Effector memory CD4-positive, alpha-beta T cell (primary cell): ENCODE results near the gene MRPL53.
"Not testable (repeated sequence)": the region's sequence is repeated elsewhere in the genome, so short reads cannot be mapped to it uniquely, and the experiment has no call there.

Experiments
- DNase-seq, 3 donors: peaks; one replicate each; pipeline ENCODE4 v3.0.0-alpha.2; 2020
- H3K27ac ChIP-seq: 2 replicates; pipeline ENCODE4 v1.7.0; 2013; ENCODE audit warnings: mild to moderate bottlenecking, low read length, moderate library complexity; ENCODE audit not compliant: insufficient read depth, poor library complexity, severe bottlenecking
- H3K27me3 ChIP-seq: replicated peaks from 2 replicates; pipeline ENCODE4 v1.7.0; 2013; ENCODE audit warnings: mild to moderate bottlenecking, low read length; ENCODE audit not compliant: insufficient read depth, control insufficient read depth, poor library complexity, severe bottlenecking
- H3K36me3 ChIP-seq: 2 replicates; pipeline ENCODE4 v1.7.0; 2013; ENCODE audit warnings: mild to moderate bottlenecking, low read length, moderate library complexity; ENCODE audit not compliant: control insufficient read depth, insufficient read depth
- H3K4me1 ChIP-seq: 2 replicates; pipeline ENCODE4 v1.7.0; 2013; ENCODE audit warnings: low read length, mild to moderate bottlenecking; ENCODE audit not compliant: control insufficient read depth, insufficient read depth, poor library complexity, severe bottlenecking
- H3K4me3 ChIP-seq: 2 replicates; pipeline ENCODE4 v1.7.0; 2013; ENCODE audit warnings: low read length, low read depth, mild to moderate bottlenecking; ENCODE audit not compliant: insufficient read depth, poor library complexity, severe bottlenecking
- H3K9me3 ChIP-seq: 2 replicates; pipeline ENCODE4 v1.7.0; 2013; ENCODE audit warnings: mild to moderate bottlenecking, low read length, moderate library complexity; ENCODE audit not compliant: control insufficient read depth

MRPL53 gene

DNA sequence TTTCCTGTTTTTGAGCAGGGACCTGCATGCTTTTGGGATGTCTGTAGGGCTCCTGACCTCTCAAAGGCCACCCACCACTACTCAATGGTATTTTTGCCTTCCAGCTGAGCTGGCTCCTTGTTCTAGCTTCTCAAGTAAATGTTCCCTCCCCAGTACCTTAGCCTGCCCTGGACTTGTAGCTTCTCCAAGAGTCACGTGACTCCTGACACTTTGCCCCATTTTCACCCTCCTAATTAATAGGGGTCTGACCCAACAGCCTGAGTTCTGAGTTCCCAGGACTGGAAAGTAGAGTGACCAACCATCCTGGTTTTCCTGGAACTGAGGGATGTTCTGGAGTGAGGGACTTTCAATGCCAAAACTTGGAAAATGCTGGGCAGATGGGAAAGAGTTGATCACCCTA, 23.0 kb upstream of the MRPL53 start:
- no peak for DNase-seq
- Histone ChIP-seq H3K4me3 (no peak overlapping the region), H3K9me3 (no peaks in the 10 kb centered on the region), H3K27ac (no peak overlapping the region), H3K4me1 (peaks cover 22% of the 10 kb centered on the region), H3K36me3 (peaks cover 33% of the 10 kb centered on the region), H3K27me3 (peaks cover 22% of the 10 kb centered on the region)

- DNase-seq: no peak
- Histone ChIP-seq H3K4me1 (peaks cover 12% of the 10 kb centered on the region), H3K27ac (no peak overlapping the region), H3K27me3 (peaks cover 5% of the 10 kb centered on the region), H3K4me3 (no peak overlapping the region), H3K9me3 (no peaks in the 10 kb centered on the region), H3K36me3 (peaks cover 40% of the 10 kb centered on the region)
Observed at GRCh38 chr2:74493546-74493945, 21.1 kb upstream of the MRPL53 start.

- H3K4me1 ChIP-seq: no peaks in the 10 kb centered on the region
- H3K27ac ChIP-seq: no peak overlapping the region
- H3K36me3 ChIP-seq: peaks cover 43% of the 10 kb centered on the region
- H3K4me3 ChIP-seq: no peak overlapping the region
- no peaks in the 10 kb centered on the region for H3K27me3 ChIP-seq
- H3K9me3 ChIP-seq: no peaks in the 10 kb centered on the region
- DNase-seq: no peak
Observed at GRCh38 chr2:74491648-74492544, 19.4 kb upstream of the MRPL53 start.

- DNase-seq: no peak
- Histone ChIP-seq H3K4me1 (no peaks in the 10 kb centered on the region), H3K9me3 (no peaks in the 10 kb centered on the region), H3K4me3 (no peak overlapping the region), H3K27ac (no peak overlapping the region), H3K27me3 (no peaks in the 10 kb centered on the region), H3K36me3 (peaks cover 51% of the 10 kb centered on the region)
Observed at GRCh38 chr2:74489906-74490305, 17.4 kb upstream of the MRPL53 start.

GRCh38 chr2:74488643-74489481, 16.4 kb upstream of the MRPL53 start:
- no peak overlapping the region for H3K27ac ChIP-seq
- DNase-seq: no peak

DNA sequence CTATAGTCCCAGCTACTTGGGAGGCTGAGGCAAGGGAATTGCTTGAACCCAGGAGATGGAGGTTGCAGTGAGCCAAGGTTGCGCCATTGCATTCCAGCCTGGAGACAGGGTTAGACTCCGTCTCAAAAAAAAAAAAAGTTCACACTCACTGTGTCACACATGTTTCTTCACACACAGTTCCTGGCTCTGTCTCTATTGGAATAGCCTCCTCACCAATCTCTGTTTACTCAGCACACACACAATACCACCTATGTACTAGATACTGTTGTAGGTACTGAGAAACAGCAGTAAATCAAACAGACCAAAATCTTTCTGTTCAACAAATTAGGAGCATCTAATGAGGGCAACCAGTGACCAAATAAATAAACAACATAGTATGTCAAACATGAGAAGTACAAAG, 13.7 kb upstream of the MRPL53 start:
- Histone ChIP-seq H3K36me3 (peaks cover 25% of the 10 kb centered on the region), H3K4me1 (peaks cover 16% of the 10 kb centered on the region)
- DNase-seq: no peak

More at GRCh38 chr2:74488643-74489481, 16.4 kb upstream of the MRPL53 start:
- Histone ChIP-seq H3K36me3 (peaks cover 51% of the 10 kb centered on the region), H3K4me3 (no peak overlapping the region), H3K27me3 (no peaks in the 10 kb centered on the region), H3K4me1 (no peaks in the 10 kb centered on the region), H3K9me3 (no peaks in the 10 kb centered on the region)

GRCh38 chr2:74483675-74484164, 11.2 kb upstream of the MRPL53 start:
- H3K27me3 ChIP-seq, DNase-seq, H3K9me3 ChIP-seq: not testable (repeated sequence)
- Histone ChIP-seq H3K4me1 (peaks cover 21% of the 10 kb centered on the region), H3K27ac (peak overlapping the region; percentile 98), H3K4me3 (peak overlapping the region; percentile 100), H3K36me3 (peaks cover 14% of the 10 kb centered on the region)

More for the DNA sequence above, 13.7 kb upstream of the MRPL53 start:
- no peaks in the 10 kb centered on the region for H3K27me3 ChIP-seq
- H3K9me3 ChIP-seq: no peaks in the 10 kb centered on the region
- H3K27ac ChIP-seq: no peak overlapping the region
- H3K4me3 ChIP-seq: no peak overlapping the region

GRCh38 chr2:74482801-74483674, 10.6 kb upstream of the MRPL53 start, which contains the start of the genes CCDC142 and TTC31:
Gene CCDC142 (minus strand): TSS chr2:74482998. CDS start chr2:74482837, 161 bp downstream.
Gene TTC31 (plus strand): TSS chr2:74483081. CDS start chr2:74483096, 15 bp downstream.
- peaks cover 8% of the 10 kb centered on the region for H3K36me3 ChIP-seq

More at GRCh38 chr2:74482801-74483674, 10.6 kb upstream of the MRPL53 start, which contains the start of the genes CCDC142 and TTC31:
- Histone ChIP-seq H3K9me3 (no peaks in the 10 kb centered on the region), H3K4me3 (peak within 1 kb of the TSS; percentile 100), H3K4me1 (peaks cover 21% of the 10 kb centered on the region), H3K27ac (peak within 1 kb of the TSS; percentile 98), H3K27me3 (no peaks in the 10 kb centered on the region)
- peak; percentile 84 to 90 (median 89) for DNase-seq
